GM19351 (cell line): ENCODE data around the gene SYNE2.
A peak's percentile ranks its signal among the peaks of the same experiment; 100 is the strongest.
"Not testable (repeated sequence)": the region's sequence is repeated elsewhere in the genome, so short reads cannot be mapped to it uniquely, and the experiment has no call there.

Experiments used
- ATAC-seq: cut with Tn5 transposase; IDR thresholded peaks from one replicate; pipeline ENCODE4 v1.9.1; 2021; ENCODE audit warnings: mild to moderate bottlenecking, moderate library complexity; ENCODE audit not compliant: unreplicated experiment

SYNE2 gene

DNA sequence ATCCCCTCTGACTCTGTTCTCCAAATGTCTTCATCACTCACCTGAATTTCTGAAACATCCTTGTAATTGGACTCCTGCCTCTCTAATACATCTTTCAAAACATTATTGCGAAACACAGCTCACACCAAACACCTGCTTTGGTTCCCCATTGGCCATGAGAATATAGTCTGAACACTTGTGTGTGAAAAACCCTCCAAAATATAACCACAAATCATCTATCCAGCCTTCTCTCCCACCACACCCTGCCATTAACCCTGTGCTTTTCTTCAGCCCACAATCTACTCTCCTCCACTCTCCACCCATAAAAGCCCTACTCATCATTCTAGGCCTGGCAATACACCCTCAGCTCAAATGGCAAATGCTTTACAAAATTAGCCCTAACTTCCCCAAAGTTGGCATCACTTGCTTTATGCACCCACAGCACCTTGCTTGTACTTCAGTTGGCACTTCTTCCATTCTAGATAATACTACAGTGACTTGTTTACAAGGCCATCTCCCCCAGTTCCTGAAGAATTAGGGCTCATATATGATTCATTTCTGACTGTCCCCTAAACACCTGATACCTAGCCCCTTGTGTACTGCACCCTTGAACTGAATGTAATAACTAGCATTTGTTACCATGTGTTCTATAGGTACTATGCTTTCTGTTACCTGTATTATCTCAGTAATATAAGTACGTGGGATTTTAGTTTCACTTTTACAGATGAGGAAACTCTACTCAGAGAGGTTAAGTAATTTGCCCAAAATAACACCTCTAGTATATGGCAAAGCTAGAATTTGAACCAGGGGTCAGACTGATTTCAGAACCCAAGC is 17.3 kb downstream of the SYNE2 start:
- ATAC-seq = peak; percentile 69

DNA sequence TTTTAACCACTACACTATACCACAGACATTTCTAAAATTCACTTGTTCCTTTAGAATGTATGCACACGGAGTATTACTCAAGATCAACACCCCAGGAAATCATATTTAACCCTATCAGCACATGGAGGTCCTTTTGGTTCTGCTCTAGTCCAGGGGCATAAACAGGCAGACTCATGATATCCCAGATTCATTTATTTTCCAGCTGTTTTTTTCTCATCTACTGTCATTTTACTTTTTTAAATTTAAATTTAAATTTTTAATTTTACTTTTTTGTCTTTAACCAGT is 17.9 kb downstream of the SYNE2 start:
- ATAC-seq = not testable (repeated sequence)

- no peak for ATAC-seq
Observed at GRCh38 chr14:63874223-63874622, 21.4 kb downstream of the SYNE2 start.

DNA sequence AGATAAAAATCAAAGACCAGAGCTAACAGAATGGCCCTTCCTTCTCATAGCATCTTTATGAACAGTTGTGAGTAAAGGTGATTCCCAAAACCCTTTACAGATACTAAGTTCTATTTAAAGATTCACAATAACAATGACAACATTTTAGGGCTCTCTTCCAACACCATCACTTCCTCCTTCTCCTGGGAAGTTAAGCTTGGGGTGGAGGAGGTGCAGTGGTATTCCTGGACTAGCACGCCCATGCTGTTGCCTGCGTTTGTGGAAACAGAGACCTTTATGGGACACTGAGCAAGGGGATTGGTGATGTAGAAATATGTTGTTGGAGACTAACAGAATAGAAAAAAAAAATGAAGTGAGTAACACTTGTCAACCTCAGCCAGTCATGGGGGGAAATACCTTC is 22.5 kb downstream of the SYNE2 start:
- ATAC-seq = no peak

- ATAC-seq = no peak
Observed at GRCh38 chr14:63877550-63877939, 24.7 kb downstream of the SYNE2 start.

DNA sequence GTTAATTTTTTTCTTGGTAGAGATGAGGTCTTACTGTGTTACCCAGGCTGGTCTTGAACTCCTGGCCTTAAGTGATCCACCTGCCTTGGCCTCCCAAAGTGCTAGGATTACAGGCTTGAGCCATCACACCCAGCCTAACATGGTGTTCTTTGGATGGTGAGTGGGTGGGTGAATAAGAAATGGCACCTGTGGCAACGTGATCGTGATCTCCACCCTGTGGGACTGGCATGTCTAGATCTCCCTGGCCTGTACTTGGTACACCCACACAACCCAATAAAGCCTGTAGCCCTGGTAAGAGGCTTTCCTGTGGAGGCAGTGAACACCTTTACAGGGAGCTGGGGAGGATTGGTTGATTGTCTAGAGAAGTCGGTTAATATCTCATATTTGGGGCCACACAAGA is 25.2 kb downstream of the SYNE2 start:
- no peak for ATAC-seq

- no peak for ATAC-seq
Observed at GRCh38 chr14:63878792-63879191, 26.0 kb downstream of the SYNE2 start.

DNA sequence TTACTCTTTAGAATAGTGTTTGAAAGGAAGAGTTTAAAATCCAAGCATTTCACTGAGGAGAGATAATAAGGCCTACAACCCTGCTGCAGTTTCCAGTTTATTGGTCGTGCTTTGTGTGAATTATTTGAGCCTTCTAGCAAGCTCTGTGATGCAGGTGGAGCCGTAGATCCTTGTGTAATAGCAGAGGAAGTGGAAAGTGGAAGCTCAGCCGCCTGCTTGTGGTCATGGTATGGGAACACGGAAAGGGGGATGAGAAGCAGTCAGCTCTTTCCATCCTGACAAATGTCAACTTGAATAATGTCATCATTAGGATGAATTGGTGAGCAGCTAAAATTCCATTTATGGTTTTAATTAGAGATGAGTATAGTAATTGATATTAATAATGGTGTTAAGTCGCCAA is 29.1 kb downstream of the SYNE2 start:
- no peak for ATAC-seq

GRCh38 chr14:63887899-63888298 is 35.1 kb downstream of the SYNE2 start:
- ATAC-seq = no peak

DNA sequence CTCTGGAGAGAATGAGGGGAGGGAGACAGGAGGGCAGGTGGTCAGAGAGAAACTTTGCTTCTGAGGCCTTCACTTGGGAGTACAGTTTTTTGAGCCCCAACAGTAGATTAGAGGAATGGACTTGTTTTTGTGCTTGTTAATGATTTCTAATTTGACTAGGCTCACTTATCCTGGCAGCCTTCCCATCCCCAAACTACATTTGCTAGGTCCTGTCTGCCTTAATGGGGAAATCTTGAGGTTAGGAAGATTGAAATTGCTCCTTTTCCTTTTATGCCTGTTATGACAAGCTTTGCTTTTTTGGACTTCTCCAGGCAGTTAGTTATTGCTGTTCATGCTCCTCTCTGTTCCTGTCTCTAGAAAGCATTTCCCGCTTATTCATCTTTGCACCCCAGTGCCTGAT is 37.7 kb downstream of the SYNE2 start:
- ATAC-seq = no peak

DNA sequence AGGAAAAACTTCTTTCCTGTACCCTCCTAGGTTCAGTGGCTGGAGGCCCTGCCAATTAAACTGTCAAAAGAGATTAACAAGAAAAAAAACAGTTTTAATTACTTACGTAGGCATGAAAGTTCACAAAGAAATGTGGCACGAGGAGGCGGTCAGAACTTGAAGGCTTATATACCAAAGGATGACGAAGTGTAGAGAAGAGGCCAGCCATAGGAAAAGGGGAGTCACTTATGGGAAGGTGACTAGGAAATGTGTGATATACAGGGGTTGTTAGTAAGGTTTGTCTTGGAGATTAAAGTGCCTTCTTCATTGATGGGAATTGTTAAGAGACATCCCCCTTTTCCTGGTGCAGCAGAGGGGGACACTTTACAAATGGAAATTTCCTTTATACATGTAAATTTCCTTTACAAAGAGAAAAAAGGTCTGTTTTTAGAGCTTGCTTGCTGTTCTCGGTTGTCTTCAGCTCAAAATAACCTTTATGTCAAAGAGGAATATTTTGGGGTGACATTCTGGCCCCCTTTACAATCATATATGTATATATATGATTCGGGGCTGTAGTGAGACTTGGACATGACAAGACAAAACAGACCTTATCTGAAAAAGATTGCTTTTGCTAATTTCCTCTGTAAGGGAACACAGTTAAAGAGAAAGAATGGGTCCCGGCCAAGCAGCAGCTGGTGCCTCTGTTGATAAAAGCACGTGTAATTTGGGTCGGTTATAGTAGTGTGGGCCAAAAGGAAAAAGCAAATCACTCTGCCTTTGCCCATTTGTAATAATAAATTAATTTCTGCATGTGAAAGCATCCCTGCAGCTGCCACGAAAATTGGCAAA is 38.6 kb downstream of the SYNE2 start:
- no peak for ATAC-seq

DNA sequence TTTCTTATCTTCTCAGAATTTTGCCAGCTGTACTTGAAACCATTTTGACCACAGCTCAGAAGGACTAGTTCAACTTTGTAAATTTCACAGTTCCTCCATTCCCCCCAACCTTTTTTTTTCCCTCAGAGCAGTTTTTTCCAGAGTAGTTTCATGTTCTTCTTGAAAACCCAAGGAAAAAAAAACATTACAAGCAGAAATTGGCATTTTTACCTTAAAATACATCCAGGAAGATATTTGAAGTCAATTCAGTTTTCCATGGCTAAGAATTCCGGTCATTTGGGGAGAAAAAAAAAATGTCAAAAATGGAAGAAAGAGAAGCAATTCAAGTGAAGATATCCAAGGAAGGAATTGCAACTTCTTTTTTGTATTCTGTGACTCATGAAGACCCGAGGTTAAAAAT is 39.5 kb downstream of the SYNE2 start:
- ATAC-seq = no peak

- no peak for ATAC-seq
Observed at GRCh38 chr14:63893701-63894458, 41.1 kb downstream of the SYNE2 start.

DNA sequence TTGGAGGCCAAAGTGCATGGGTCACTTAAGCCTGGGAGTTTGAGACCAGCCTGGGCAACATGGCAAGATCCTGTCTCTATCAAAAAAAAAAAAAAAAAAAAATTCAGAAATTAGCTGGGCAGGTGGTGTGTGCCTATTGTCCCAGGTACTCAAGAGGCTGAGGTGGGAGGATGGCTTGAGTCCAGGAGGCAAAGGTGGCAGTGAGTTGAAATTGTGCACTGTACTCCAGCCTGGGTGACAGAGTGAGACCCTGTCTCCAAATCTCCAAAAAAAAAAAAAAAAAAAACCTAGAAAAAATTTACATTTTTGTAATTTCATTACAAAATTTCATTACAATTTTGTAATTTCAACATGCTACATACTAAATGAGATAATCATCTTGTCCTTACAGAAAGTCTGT is 42.7 kb downstream of the SYNE2 start:
- ATAC-seq = no peak

GRCh38 chr14:63896278-63896720 is 43.5 kb downstream of the SYNE2 start:
- no peak for ATAC-seq

DNA sequence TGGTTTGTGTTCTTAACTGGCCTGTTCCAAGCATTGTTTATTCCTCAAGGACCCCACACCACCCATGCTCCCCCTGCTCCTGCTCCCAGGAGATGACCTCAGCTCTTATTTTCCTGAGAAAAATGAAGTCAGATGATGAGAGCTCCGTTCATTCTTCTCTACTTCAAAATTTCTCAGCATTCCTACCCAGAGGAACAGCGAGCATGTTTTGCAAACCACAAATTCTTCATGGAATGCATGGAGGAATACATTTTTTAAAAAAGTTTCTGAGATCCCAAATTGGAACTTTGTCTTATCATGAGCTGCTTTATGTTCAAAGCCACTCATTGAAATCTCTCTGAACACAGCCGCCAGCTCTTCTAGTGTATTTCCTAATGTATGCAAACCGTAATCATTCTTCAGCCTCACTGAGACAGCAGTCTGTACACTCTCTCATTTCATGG is 44.9 kb downstream of the SYNE2 start:
- ATAC-seq = no peak

DNA sequence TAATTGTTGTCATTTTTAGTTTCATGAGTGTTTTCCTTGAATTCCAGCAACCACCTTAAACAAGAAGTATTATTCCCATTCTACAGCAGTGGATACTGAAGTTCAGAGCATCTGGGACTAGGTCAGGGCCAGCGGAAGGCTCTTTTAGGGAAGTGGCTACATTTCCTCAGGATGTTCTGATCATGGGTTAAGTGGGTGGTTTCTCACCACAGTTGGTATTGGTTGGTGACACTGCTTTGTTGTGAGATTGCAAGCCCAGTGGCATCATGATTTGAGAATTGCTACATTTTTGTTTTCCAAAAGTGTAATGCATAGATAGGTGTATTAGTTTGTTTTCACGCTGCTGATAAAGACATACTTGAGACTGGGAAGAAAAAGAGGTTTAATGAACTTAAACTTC is 47.1 kb downstream of the SYNE2 start:
- no peak for ATAC-seq

DNA sequence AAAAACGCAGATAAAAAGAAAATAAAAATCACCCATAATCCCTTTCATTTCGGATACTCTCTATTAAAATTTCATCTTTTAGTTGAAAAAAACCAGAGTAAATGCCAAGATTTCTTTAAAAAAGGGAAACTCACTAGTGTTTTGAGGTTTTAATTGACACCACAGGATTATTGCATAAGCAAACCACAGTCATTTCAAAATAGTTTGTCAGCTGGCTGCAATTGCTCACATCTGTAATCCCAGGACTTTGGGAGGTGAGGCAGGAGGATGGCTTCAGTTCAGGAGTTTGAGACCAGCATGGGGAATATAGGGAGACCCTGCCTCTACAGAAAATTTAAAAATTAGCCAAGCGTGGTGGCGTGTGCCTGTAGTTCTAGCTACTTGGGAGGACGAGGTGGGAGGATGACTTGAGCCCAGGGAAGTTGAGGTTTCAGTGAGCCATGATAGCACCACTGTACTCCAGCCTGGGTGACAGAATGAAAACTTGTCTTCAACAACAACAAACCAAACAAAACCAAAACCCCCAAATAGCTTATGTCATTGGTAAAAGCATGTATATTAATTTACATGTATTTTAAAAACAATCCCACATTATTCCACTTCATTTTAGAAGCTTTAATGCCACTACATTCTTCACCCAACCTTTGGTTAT is 48.8 kb downstream of the SYNE2 start:
- no peak for ATAC-seq

- no peak for ATAC-seq
Observed at GRCh38 chr14:63902375-63902976, 49.7 kb downstream of the SYNE2 start.

GRCh38 chr14:63904724-63905123 is 51.9 kb downstream of the SYNE2 start:
- ATAC-seq = no peak

- ATAC-seq = no peak
Observed at GRCh38 chr14:63905370-63905769, 52.6 kb downstream of the SYNE2 start.
